Measurements from ENCODE around the gene LRFN2.

The LRFN2 gene

DNA sequence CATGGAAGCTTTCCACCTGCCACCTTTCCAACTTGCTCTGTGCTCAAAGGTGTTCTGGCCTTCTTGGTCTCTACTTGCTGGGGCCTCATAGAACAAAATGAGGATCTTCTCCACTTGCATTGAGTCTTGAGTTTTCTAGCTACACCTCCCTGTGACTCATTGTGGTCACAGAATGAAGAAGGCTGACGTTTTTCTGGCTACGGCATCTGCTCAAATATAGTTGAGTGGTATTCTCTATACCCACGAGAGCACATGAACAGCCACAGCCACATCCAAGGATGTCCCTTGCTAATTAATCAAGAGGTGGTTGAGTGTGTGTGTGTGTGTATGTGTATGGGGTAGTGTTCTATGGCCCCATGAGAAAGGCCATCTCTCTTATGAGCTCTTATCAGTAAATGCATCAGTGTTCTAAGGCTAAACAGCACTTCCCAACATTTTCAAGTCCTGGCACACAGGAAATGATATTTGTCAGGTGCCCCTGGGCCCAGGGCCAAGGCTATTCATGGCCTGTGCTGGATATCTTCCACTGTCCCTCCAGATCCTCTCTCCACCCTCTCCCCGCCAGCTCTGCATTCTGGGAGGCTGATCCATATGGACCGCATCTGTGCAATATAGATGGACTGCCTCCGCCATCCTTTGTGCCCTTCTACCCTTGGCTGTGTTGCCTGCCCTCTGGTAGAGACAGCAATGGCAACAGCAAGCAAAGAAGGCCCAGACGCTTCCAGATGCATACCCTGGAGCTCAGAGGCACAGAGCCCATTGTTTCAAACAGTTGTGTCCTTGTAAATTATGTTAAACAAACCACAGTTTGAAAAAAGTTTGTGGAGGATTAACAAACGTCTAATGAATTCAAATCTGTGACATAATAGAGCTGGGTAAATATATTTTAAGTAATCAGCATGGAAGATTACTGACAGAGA lies 150.2 kb downstream of the LRFN2 start:
- ChIA-PET POLR2A (ENCODE audit: low non-redundant PET) (no interaction called here), CTCF (interaction anchor here (0.7 kb wide), 1 partner anchor 13 kb away, joined by 3 read pairs; no protein-coding TSS in a partner anchor)
- TF ChIP-seq, protein P1, sequence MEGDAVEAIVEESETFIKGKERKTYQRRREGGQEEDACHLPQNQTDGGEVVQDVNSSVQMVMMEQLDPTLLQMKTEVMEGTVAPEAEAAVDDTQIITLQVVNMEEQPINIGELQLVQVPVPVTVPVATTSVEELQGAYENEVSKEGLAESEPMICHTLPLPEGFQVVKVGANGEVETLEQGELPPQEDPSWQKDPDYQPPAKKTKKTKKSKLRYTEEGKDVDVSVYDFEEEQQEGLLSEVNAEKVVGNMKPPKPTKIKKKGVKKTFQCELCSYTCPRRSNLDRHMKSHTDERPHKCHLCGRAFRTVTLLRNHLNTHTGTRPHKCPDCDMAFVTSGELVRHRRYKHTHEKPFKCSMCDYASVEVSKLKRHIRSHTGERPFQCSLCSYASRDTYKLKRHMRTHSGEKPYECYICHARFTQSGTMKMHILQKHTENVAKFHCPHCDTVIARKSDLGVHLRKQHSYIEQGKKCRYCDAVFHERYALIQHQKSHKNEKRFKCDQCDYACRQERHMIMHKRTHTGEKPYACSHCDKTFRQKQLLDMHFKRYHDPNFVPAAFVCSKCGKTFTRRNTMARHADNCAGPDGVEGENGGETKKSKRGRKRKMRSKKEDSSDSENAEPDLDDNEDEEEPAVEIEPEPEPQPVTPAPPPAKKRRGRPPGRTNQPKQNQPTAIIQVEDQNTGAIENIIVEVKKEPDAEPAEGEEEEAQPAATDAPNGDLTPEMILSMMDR (conservative IDR thresholded peaks at IDR 0.05; ENCODE audit: low read depth) = no peak
- peak; percentile 8 for DNase-seq (ENCODE audit: low spot score)
- H3K27ac ChIP-seq = no peak overlapping the region

GRCh38 chr6:40432982-40433381 lies 154.2 kb downstream of the LRFN2 start:
- ChIA-PET CTCF (interaction anchor here (1.0 kb wide), 1 partner anchor 568 kb away, joined by 3 read pairs; no protein-coding TSS in a partner anchor), POLR2A (ENCODE audit: low non-redundant PET) (no interaction called here)
- H3K27ac ChIP-seq = no peak overlapping the region
- TF ChIP-seq, protein P1 (conservative IDR thresholded peaks at IDR 0.05; ENCODE audit: low read depth) = no peak
- no peak for DNase-seq (ENCODE audit: low spot score)

- ChIA-PET POLR2A (ENCODE audit: low non-redundant PET) (no interaction called here), CTCF (no interaction called here)
- DNase-seq (ENCODE audit: low spot score) = no peak
These were observed 155.5 kb downstream of the LRFN2 start for GRCh38 chr6:40431706-40432105.

GRCh38 chr6:40427196-40427595 lies 160.0 kb downstream of the LRFN2 start:
- no peak overlapping the region for H3K27ac ChIP-seq
- TF ChIP-seq, protein P1 (conservative IDR thresholded peaks at IDR 0.05; ENCODE audit: low read depth) = no peak
- ChIA-PET CTCF (no interaction called here), POLR2A (ENCODE audit: low non-redundant PET) (no interaction called here)
- no peak for DNase-seq (ENCODE audit: low spot score)

More at GRCh38 chr6:40431706-40432105, 155.5 kb downstream of the LRFN2 start:
- TF ChIP-seq, protein P1 (conservative IDR thresholded peaks at IDR 0.05; ENCODE audit: low read depth) = no peak
- H3K27ac ChIP-seq = no peak overlapping the region

- no peak for DNase-seq (ENCODE audit: low spot score)
These were observed 160.7 kb downstream of the LRFN2 start for GRCh38 chr6:40426346-40427066.

More at GRCh38 chr6:40426346-40427066, 160.7 kb downstream of the LRFN2 start:
- POLR2A ChIA-PET (ENCODE audit: low non-redundant PET) = no interaction called here
- no peak overlapping the region for H3K27ac ChIP-seq
- CTCF ChIA-PET = interaction anchor here (0.5 to 0.6 kb wide), 2 partner anchors 561 to 893 kb away, joined by 3 read pairs; no protein-coding TSS in a partner anchor
- TF ChIP-seq, protein P1 (conservative IDR thresholded peaks at IDR 0.05; ENCODE audit: low read depth) = no peak
